SK-N-SH treated with all-trans-retinoic acid at 6 μM for 48 hours (cell line): ENCODE measurements around the gene CDHR3.

Experiments used
- ATAC-seq: fragments of 200-7000 bp; cut with Tn5 transposase; 3 replicates; pipeline ENCODE4 v1.9.1; 2020; ENCODE audit warnings: mild to moderate bottlenecking, moderate library complexity
- ARNTL ChIP-seq: fragments of 450-650 bp; formaldehyde crosslinking; IDR thresholded peaks from 2 replicates; pipeline ENCODE4 v1.5.0; 2020; ENCODE audit warnings: low read depth, mild to moderate bottlenecking, moderate library complexity, borderline replicate concordance
- BACH2 ChIP-seq: fragments of 250-450 bp; sonication (Bioruptor Pico); IDR thresholded peaks from 2 replicates; pipeline ENCODE4 v1.9.0; 2021; ENCODE audit warnings: mild to moderate bottlenecking, borderline replicate concordance
- CREB5 ChIP-seq: fragments of 250-450 bp; sonication (Bioruptor Pico); IDR thresholded peaks from 2 replicates; pipeline ENCODE4 v1.5.1; 2020; ENCODE audit warnings: low read depth, mild to moderate bottlenecking, moderate library complexity
- CSDC2 ChIP-seq: fragments of 250-450 bp; sonication (Bioruptor Pico); IDR thresholded peaks from 2 replicates; pipeline ENCODE4 v1.5.0; 2020; ENCODE audit warnings: mild to moderate bottlenecking, moderate library complexity
- ESRRG ChIP-seq: fragments of 250-450 bp; sonication (Bioruptor Pico); IDR thresholded peaks from 2 replicates; pipeline ENCODE4 v1.6.1; 2021; ENCODE audit warnings: mild to moderate bottlenecking
- GLIS3 ChIP-seq: fragments of 250-450 bp; sonication (Bioruptor Pico); IDR thresholded peaks from 2 replicates; pipeline ENCODE4 v1.5.0; 2020; ENCODE audit warnings: mild to moderate bottlenecking, moderate library complexity
- ISL1 ChIP-seq: fragments of 250-450 bp; sonication (Bioruptor Pico); IDR thresholded peaks from 2 replicates; pipeline ENCODE4 v2.1.2; 2022; ENCODE audit warnings: mild to moderate bottlenecking, moderate library complexity
- OSR1 ChIP-seq: fragments of 250-450 bp; sonication (Bioruptor Pico); IDR thresholded peaks from 2 replicates; pipeline ENCODE4 v1.8.0; 2022; ENCODE audit warnings: moderate library complexity, mild to moderate bottlenecking, inconsistent platforms
- PPARA ChIP-seq: fragments of 250-450 bp; sonication (Bioruptor Pico); IDR thresholded peaks from 2 replicates; pipeline ENCODE4 v1.5.0; 2020; ENCODE audit warnings: mild to moderate bottlenecking, borderline replicate concordance
- RARB ChIP-seq: fragments of 250-450 bp; sonication (Bioruptor Pico); IDR thresholded peaks from 2 replicates; pipeline ENCODE4 v1.8.0; 2021; ENCODE audit warnings: mild to moderate bottlenecking, moderate library complexity
- TCF4 ChIP-seq: fragments of 250-450 bp; sonication (Bioruptor Pico); IDR thresholded peaks from 2 replicates; pipeline ENCODE4 v1.8.0; 2021; ENCODE audit warnings: mild to moderate bottlenecking, moderate library complexity, borderline replicate concordance
- TOX ChIP-seq: fragments of 250-450 bp; sonication (Bioruptor Pico); IDR thresholded peaks from 2 replicates; pipeline ENCODE4 v1.8.0; 2021; ENCODE audit warnings: mild to moderate bottlenecking, moderate library complexity, borderline replicate concordance
- TSHZ2 ChIP-seq: fragments of 250-450 bp; sonication (Bioruptor Pico); IDR thresholded peaks from 2 replicates; pipeline ENCODE4 v1.5.0; 2020; ENCODE audit warnings: mild to moderate bottlenecking, moderate library complexity
- ZC3H10 ChIP-seq: fragments of 250-450 bp; sonication (Bioruptor Pico); IDR thresholded peaks from 2 replicates; pipeline ENCODE4 v1.5.1; 2021; ENCODE audit warnings: mild to moderate bottlenecking, moderate library complexity
- ZNF565 ChIP-seq: fragments of 450-650 bp; formaldehyde crosslinking; conservative IDR thresholded peaks from 2 replicates; pipeline ENCODE4 v1.5.0; 2020; ENCODE audit warnings: low read depth, mild to moderate bottlenecking, moderate library complexity
- ZNF70 ChIP-seq: fragments of 450-650 bp; formaldehyde crosslinking; IDR thresholded peaks from 2 replicates; pipeline ENCODE4 v1.5.0; 2020; ENCODE audit warnings: mild to moderate bottlenecking, moderate library complexity
- ZNF8 ChIP-seq: fragments of 450-650 bp; formaldehyde crosslinking; IDR thresholded peaks from 2 replicates; pipeline ENCODE4 v1.5.0; 2020; ENCODE audit warnings: mild to moderate bottlenecking, moderate library complexity
- TF ChIP-seq, protein P1 (sequence below): fragments of 250-450 bp; sonication (Bioruptor Pico); IDR thresholded peaks from 2 replicates; pipeline ENCODE4 v1.5.1; 2021; ENCODE audit warnings: mild to moderate bottlenecking, moderate library complexity
- TF ChIP-seq, protein P2 (sequence below): fragments of 250-450 bp; sonication (Bioruptor Pico); IDR thresholded peaks from 2 replicates; pipeline ENCODE4 v1.8.0; 2020; ENCODE audit warnings: mild to moderate bottlenecking, moderate library complexity, borderline replicate concordance
- TF ChIP-seq, protein P3 (sequence below): fragments of 250-450 bp; sonication (Bioruptor Pico); IDR thresholded peaks from 2 replicates; pipeline ENCODE4 v1.8.0; 2021; ENCODE audit warnings: low read depth, mild to moderate bottlenecking, moderate library complexity, borderline replicate concordance

CDHR3 gene

DNA sequence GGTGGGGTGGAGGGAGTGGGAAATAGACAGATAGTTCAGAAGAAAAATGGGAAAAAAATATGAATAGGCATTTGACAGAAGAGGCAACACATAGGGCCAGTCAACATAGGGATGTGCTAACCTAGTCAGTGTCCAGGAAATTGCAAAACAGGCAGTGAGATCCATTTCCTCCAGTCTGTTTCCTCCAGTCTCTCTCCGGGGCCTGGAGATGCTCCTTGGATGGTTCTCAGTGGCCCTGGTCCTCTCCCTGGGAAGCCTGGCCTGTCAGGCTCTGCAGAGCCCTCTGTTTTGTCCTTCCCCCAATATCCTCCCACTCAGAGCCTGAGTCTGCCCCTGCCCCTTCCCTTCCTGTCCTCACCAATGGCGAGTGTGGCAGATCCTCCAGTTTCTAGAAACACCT is 96.5 kb downstream of the CDHR3 start:
- ATAC-seq: no peak
- TF ChIP-seq CSDC2 (no peak), ISL1 (CRISPR knock-in tag) (no peak), RARB (CRISPR knock-in tag) (no peak), CREB5 (CRISPR knock-in tag) (no peak), ESRRG (CRISPR knock-in tag) (no peak), TCF4 (CRISPR knock-in tag) (no peak), ARNTL (CRISPR knock-in tag) (no peak), ZC3H10 (CRISPR knock-in tag) (no peak), ZNF8 (no peak), ZNF565 (CRISPR knock-in tag) (no peak), PPARA (CRISPR knock-in tag) (no peak)
- TF ChIP-seq, protein P1, sequence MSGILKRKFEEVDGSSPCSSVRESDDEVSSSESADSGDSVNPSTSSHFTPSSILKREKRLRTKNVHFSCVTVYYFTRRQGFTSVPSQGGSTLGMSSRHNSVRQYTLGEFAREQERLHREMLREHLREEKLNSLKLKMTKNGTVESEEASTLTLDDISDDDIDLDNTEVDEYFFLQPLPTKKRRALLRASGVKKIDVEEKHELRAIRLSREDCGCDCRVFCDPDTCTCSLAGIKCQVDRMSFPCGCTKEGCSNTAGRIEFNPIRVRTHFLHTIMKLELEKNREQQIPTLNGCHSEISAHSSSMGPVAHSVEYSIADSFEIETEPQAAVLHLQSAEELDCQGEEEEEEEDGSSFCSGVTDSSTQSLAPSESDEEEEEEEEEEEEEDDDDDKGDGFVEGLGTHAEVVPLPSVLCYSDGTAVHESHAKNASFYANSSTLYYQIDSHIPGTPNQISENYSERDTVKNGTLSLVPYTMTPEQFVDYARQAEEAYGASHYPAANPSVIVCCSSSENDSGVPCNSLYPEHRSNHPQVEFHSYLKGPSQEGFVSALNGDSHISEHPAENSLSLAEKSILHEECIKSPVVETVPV (CRISPR knock-in tag): no peak
- TF ChIP-seq, protein P2, sequence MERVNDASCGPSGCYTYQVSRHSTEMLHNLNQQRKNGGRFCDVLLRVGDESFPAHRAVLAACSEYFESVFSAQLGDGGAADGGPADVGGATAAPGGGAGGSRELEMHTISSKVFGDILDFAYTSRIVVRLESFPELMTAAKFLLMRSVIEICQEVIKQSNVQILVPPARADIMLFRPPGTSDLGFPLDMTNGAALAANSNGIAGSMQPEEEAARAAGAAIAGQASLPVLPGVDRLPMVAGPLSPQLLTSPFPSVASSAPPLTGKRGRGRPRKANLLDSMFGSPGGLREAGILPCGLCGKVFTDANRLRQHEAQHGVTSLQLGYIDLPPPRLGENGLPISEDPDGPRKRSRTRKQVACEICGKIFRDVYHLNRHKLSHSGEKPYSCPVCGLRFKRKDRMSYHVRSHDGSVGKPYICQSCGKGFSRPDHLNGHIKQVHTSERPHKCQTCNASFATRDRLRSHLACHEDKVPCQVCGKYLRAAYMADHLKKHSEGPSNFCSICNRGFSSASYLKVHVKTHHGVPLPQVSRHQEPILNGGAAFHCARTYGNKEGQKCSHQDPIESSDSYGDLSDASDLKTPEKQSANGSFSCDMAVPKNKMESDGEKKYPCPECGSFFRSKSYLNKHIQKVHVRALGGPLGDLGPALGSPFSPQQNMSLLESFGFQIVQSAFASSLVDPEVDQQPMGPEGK: no peak
- TF ChIP-seq, all 23 proteins: peak for 0

GRCh38 chr7:106060394-106060920 is 97.4 kb downstream of the CDHR3 start:
- TF ChIP-seq OSR1 (CRISPR knock-in tag) (no peak), TOX (CRISPR knock-in tag) (no peak), BACH2 (no peak), RARB (CRISPR knock-in tag) (no peak), ISL1 (CRISPR knock-in tag) (no peak), ESRRG (CRISPR knock-in tag) (no peak), GLIS3 (CRISPR knock-in tag) (no peak), TSHZ2 (CRISPR knock-in tag) (no peak), ZNF70 (CRISPR knock-in tag) (no peak), ZNF8 (no peak), ZNF565 (CRISPR knock-in tag) (no peak), ARNTL (CRISPR knock-in tag) (no peak)
- TF ChIP-seq, protein P3, sequence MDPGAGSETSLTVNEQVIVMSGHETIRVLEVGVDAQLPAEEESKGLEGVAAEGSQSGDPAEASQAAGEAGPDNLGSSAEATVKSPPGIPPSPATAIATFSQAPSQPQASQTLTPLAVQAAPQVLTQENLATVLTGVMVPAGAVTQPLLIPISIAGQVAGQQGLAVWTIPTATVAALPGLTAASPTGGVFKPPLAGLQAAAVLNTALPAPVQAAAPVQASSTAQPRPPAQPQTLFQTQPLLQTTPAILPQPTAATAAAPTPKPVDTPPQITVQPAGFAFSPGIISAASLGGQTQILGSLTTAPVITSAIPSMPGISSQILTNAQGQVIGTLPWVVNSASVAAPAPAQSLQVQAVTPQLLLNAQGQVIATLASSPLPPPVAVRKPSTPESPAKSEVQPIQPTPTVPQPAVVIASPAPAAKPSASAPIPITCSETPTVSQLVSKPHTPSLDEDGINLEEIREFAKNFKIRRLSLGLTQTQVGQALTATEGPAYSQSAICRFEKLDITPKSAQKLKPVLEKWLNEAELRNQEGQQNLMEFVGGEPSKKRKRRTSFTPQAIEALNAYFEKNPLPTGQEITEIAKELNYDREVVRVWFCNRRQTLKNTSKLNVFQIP (CRISPR knock-in tag): no peak
- TF ChIP-seq, protein P2: no peak
- TF ChIP-seq, protein P1 (CRISPR knock-in tag): no peak
- no peak for ATAC-seq
